ENCODE results near the gene NEK6. TPM values are rescaled to one million over a fixed set of nuclear protein-coding genes. Genes with fewer than 3 reads are reported as not detected.

NEK6 gene
- total RNA-seq, 2 experiments from 2014 or later, result 5.6 to 16.4 TPM

DNA sequence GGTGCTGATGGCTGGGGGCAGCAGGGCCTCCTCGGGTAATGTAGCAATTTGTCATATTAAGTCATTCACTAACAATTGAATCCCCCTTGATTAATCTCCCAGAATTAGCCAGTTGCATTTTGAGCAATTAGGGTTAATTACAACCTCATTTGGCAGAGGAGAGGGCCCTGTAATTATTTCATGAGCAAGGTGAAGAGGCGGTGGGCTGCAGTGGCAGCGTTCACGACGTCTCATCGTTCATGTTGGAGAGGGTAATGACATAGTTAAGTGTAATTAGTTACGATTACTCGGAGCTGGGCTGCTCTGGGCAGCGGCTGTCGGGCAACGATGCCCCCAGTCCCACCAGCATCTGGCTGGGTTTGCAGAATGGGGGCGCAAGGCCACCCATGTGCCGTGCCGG lies 46.0 kb downstream of the NEK6 start:
- no peak for DNase-seq (ENCODE audit: low spot score)
- Histone ChIP-seq H3K36me3 (ENCODE audit: insufficient read depth, low read length) (no peaks in the 10 kb centered on the region), H2AFZ (ENCODE audit: low read length) (no peak overlapping the region), H3K4me1 (ENCODE audit: insufficient read depth, low read length, poor library complexity, severe bottlenecking) (no peaks in the 10 kb centered on the region), H3K79me2 (ENCODE audit: insufficient read depth, low read depth, low read length) (no peaks in the 10 kb centered on the region), H3K4me3 (ENCODE audit: low read depth, low read length, poor library complexity, severe bottlenecking) (no peak overlapping the region), H3K27ac (ENCODE audit: low read depth, low read length, poor library complexity, severe bottlenecking) (no peak overlapping the region), H3K4me2 (ENCODE audit: low read length) (no peak overlapping the region), H3K9me2 (ENCODE audit: insufficient read depth, low read length) (no peaks in the 10 kb centered on the region), H3K9me3 (ENCODE audit: low read length) (no peaks in the 10 kb centered on the region), H4K20me1 (ENCODE audit: insufficient read depth, low read length) (no peaks in the 10 kb centered on the region; the same call in 1 of the 2 replicates)
- intact Hi-C loops (cut with micrococcal nuclease; ENCODE audit: unreplicated experiment), result no loop called here
- TF ChIP-seq EZH2phosphoT487 (IDR thresholded peaks at IDR 0.05; ENCODE audit: borderline replicate concordance, low read depth, low read length) (no peak), CTCF (conservative IDR thresholded peaks at IDR 0.05; ENCODE audit: low read length) (no peak)
- CTCF ChIA-PET (ENCODE audit: unreplicated experiment), result no interaction called here
- BruUV-seq (replicated peaks), result no TSS peak
- POLR2A ChIA-PET, result no interaction called here

GRCh38 chr9:124304285-124304684 lies 46.5 kb downstream of the NEK6 start:
- H3K79me2 ChIP-seq (ENCODE audit: insufficient read depth, low read depth, low read length), result no peaks in the 10 kb centered on the region
- TF ChIP-seq EZH2phosphoT487 (IDR thresholded peaks at IDR 0.05; ENCODE audit: borderline replicate concordance, low read depth, low read length) (no peak), CTCF (conservative IDR thresholded peaks at IDR 0.05; ENCODE audit: low read length) (no peak)
- H4K20me1 ChIP-seq (ENCODE audit: insufficient read depth, low read length), result no peaks in the 10 kb centered on the region; the same call in 1 of the 2 replicates
- no peak for DNase-seq (ENCODE audit: low spot score)
- no peaks in the 10 kb centered on the region for H3K9me3 ChIP-seq (ENCODE audit: low read length)
- no peak overlapping the region for H2AFZ ChIP-seq (ENCODE audit: low read length)
- no peak overlapping the region for H3K4me3 ChIP-seq (ENCODE audit: low read depth, low read length, poor library complexity, severe bottlenecking)
- H3K36me3 ChIP-seq (ENCODE audit: insufficient read depth, low read length), result no peaks in the 10 kb centered on the region
- intact Hi-C loops (cut with micrococcal nuclease; ENCODE audit: unreplicated experiment), result no loop called here
- CTCF ChIA-PET (ENCODE audit: unreplicated experiment), result no interaction called here
- no peaks in the 10 kb centered on the region for H3K9me2 ChIP-seq (ENCODE audit: insufficient read depth, low read length)
- no peak overlapping the region for H3K4me2 ChIP-seq (ENCODE audit: low read length)
- POLR2A ChIA-PET, result no interaction called here
- BruUV-seq (replicated peaks), result no TSS peak
- no peak overlapping the region for H3K27ac ChIP-seq (ENCODE audit: low read depth, low read length, poor library complexity, severe bottlenecking)
- no peaks in the 10 kb centered on the region for H3K4me1 ChIP-seq (ENCODE audit: insufficient read depth, low read length, poor library complexity, severe bottlenecking)

DNA sequence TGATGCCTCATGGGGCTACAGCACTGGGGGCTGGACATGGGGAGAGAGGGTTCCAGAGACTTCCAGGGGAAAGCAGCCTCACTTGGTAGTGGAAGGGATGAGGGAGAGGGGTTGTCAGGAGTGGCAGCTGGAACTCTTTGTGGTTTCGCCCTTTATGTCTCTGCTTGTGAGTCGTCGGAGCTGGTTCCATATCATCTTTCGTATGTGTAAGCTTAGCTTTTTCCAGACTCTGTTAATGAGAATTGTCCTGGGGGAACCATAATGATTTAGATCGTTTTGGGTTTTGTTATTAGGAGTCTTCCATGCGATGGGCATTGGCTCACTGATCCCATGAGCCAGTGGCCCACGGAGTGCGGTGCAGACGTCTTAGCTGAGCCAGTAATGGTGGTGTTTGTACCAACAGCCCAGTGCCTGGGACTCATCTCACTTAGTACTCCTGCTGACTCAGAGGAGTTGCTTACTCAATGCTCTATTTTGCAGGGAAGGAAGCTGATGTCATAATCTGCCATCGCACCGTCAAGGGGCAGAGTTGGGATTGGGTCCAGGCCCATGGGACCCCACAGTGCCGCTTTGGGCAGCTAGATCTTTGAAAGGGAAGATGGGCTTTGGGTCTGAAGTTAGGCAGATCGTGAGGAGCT lies 48.5 kb downstream of the NEK6 start:
- Histone ChIP-seq H3K4me3 (ENCODE audit: low read depth, low read length, poor library complexity, severe bottlenecking) (no peak overlapping the region), H3K36me3 (ENCODE audit: insufficient read depth, low read length) (no peaks in the 10 kb centered on the region), H3K4me2 (ENCODE audit: low read length) (no peak overlapping the region), H4K20me1 (ENCODE audit: insufficient read depth, low read length) (no peaks in the 10 kb centered on the region; the same call in 1 of the 2 replicates), H3K9me3 (ENCODE audit: low read length) (no peaks in the 10 kb centered on the region), H3K4me1 (ENCODE audit: insufficient read depth, low read length, poor library complexity, severe bottlenecking) (no peaks in the 10 kb centered on the region), H3K27ac (ENCODE audit: low read depth, low read length, poor library complexity, severe bottlenecking) (no peak overlapping the region), H2AFZ (ENCODE audit: low read length) (no peak overlapping the region), H3K9me2 (ENCODE audit: insufficient read depth, low read length) (no peaks in the 10 kb centered on the region), H3K79me2 (ENCODE audit: insufficient read depth, low read depth, low read length) (no peaks in the 10 kb centered on the region)
- TF ChIP-seq CTCF (conservative IDR thresholded peaks at IDR 0.05; ENCODE audit: low read length) (no peak), EZH2phosphoT487 (IDR thresholded peaks at IDR 0.05; ENCODE audit: borderline replicate concordance, low read depth, low read length) (no peak)
- DNase-seq (ENCODE audit: low spot score), result no peak
- ChIA-PET POLR2A (no interaction called here), CTCF (ENCODE audit: unreplicated experiment) (no interaction called here)
- intact Hi-C loops (cut with micrococcal nuclease; ENCODE audit: unreplicated experiment), result no loop called here
- BruUV-seq (replicated peaks), result no TSS peak
